ENCODE measurements around the gene DDX25. TPM values are rescaled to one million over a fixed set of nuclear protein-coding genes. Genes with fewer than 3 reads are reported as not detected.
"Not testable (repeated sequence)": the region's sequence is repeated elsewhere in the genome, so short reads cannot be mapped to it uniquely, and the experiment has no call there.

Gene DDX25
- total RNA-seq, 4 donors from 2014 or later = not detected

DNA sequence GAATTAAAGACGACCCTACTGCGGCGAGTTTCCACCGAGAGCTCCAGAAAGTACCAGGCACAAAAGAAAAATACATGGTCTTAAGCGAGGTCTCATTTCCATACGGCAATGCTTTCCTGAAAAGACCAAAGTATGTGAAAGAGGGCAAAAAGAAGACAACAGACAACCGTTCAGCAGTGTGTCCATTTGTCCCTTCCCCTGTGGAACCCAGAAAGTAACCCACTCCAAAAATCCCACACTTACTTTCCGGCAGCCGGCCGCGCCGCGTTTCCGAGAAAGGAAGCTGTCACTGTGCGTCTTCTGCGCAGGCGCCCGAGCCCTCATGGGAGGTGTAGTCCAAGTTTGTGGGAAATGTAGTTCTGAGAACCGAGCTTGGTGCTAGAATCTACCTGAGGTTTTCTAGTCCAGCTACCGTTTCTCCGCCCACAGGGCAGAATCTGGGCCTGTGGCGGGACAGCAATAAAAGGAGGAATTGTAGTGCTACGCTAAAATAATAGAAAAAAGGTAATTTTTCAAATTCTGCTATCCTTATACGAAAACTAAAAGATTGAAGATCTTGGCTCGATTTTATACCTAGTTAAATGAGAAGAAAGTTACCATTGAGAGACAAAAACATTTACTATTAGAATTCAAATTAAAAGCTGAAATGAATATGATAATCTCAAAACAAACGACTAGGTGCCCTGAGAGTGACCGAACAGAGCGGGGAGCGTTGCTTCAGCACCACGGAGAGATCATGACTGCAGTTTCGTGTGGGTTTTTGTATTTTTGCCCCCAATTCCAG is 1.2 kb upstream of the DDX25 start, which contains the start of gene PUS3:
Gene PUS3, minus strand, starts transcription at position 280 of the 784 bp plus-strand sequence. CDS start 6,922 bp downstream, outside the sequence.
- Histone ChIP-seq H3K4me1 (peaks cover 11 to 24% of the 10 kb centered on the region in 2 donors), H3K4me3 (peak within 1 kb of the TSS; percentile 62 to 85 (median 74)), H3K9me3 (no peaks in the 10 kb centered on the region), H3K27me3 (peaks cover 24 to 28% (median 25%) of the 10 kb centered on the region in 3 donors), H3K27ac (peak within 1 kb of the TSS; percentile 83 to 88 (median 84)), H3K36me3 (peaks cover 0 to 8% of the 10 kb centered on the region in 2 donors)
- peak; percentile 91 to 98 for ATAC-seq
- intact Hi-C loops (cut with DNase I; ENCODE audit: low total_unique reads) = loop anchor here (1.0 to 5.0 kb wide), 2 partner anchors 16 to 209 kb away; partner anchors contain the start of gene HYLS1
- in situ Hi-C loops (cut with MboI; ENCODE audit: low sequenced_read_pairs in 4 of 4) = no loop called here
- peak; percentile 74 to 87 for DNase-seq
- no peak for TF ChIP-seq CTCF (IDR thresholded peaks at IDR 0.05 in 4 of 5, conservative IDR thresholded peaks at IDR 0.05 in 1 of 5)
- TF ChIP-seq POLR2A (IDR thresholded peaks at IDR 0.05) = peak; percentile 9 to 27

GRCh38 chr11:125904678-125905077 is 370 bp downstream of the DDX25 start:
- H3K27ac ChIP-seq = no peak overlapping the region
- in situ Hi-C loops (cut with MboI; ENCODE audit: low sequenced_read_pairs in 4 of 4) = no loop called here
- TF ChIP-seq POLR2A (IDR thresholded peaks at IDR 0.05) = no peak
- TF ChIP-seq CTCF (IDR thresholded peaks at IDR 0.05 in 4 of 5, conservative IDR thresholded peaks at IDR 0.05 in 1 of 5) = no peak

DNA sequence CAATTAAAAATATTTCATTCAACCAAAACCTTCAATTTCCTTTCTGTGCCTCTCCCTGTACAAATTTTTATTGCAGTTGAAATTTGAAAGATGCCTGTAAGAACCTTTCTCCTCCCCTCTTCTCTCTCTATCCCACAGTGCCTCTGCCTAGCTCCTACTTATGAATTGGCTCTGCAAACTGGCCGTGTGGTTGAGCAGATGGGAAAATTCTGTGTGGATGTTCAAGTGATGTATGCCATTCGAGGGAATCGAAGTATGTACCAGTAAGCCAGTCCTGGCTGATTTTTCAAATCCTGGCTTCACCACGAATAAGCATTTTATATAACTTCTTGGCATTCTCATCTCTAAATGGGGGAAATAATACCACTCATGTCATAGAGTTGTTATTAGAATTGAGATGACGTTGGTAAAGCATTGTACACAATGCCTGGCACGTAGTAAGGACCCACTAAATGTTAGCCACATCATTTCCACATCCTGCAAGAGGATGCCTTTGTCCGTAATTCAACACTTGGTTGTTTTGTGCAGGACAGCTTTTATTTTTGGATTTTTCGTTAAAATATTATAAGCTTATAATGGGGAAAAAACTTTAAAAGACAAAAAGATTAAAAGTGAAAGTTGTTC is 6.0 kb downstream of the DDX25 start:
- Histone ChIP-seq H3K9me3 (no peaks in the 10 kb centered on the region), H3K4me3 (no peak overlapping the region), H3K4me1 (no peaks in the 10 kb centered on the region), H3K27ac (no peak overlapping the region), H3K27me3 (peaks cover 7 to 14% (median 8%) of the 10 kb centered on the region in 3 donors), H3K36me3 (no peaks in the 10 kb centered on the region)
- TF ChIP-seq CTCF (IDR thresholded peaks at IDR 0.05 in 4 of 5, conservative IDR thresholded peaks at IDR 0.05 in 1 of 5) (no peak), POLR2A (IDR thresholded peaks at IDR 0.05) (no peak)
- DNase-seq (no peak), ATAC-seq (no peak)
- intact Hi-C loops (cut with DNase I; ENCODE audit: low total_unique reads) (no loop called here), in situ Hi-C loops (cut with MboI; ENCODE audit: low sequenced_read_pairs in 4 of 4) (no loop called here)

More at GRCh38 chr11:125904678-125905077, 370 bp downstream of the DDX25 start:
- H3K36me3 ChIP-seq = peaks cover 0 to 8% of the 10 kb centered on the region in 2 donors
- no peak for DNase-seq
- ATAC-seq = no peak
- intact Hi-C loops (cut with DNase I; ENCODE audit: low total_unique reads) = loop anchor here (5.0 kb wide), 1 partner anchor 208 kb away; no protein-coding TSS in a partner anchor
- peaks cover 24 to 28% (median 25%) of the 10 kb centered on the region in 3 donors for H3K27me3 ChIP-seq
- H3K4me3 ChIP-seq = peak overlapping the region; percentile 62 to 85 (median 74)
- peaks cover 11 to 24% of the 10 kb centered on the region in 2 donors for H3K4me1 ChIP-seq
- H3K9me3 ChIP-seq = no peaks in the 10 kb centered on the region

GRCh38 chr11:125914601-125915000 is 10.3 kb downstream of the DDX25 start:
- DNase-seq, ATAC-seq: not testable (repeated sequence)

More at GRCh38 chr11:125914601-125915000, 10.3 kb downstream of the DDX25 start:
- in situ Hi-C loops (cut with MboI; ENCODE audit: low sequenced_read_pairs in 4 of 4); H3K4me1 ChIP-seq; H3K36me3 ChIP-seq; H3K9me3 ChIP-seq; intact Hi-C loops (cut with DNase I; ENCODE audit: low total_unique reads); H3K27ac ChIP-seq; H3K4me3 ChIP-seq; H3K27me3 ChIP-seq: not testable (repeated sequence)
